T1000 (cell line): Measurements from ENCODE around the gene ETFRF1.

Experiments
- DNase-seq: peaks from one replicate; lab custom pipeline; 2025; ENCODE audit warnings: mixed read lengths; lab: John Stamatoyannopoulos, UW

The ETFRF1 gene, protein sequence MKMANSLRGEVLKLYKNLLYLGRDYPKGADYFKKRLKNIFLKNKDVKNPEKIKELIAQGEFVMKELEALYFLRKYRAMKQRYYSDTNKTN

GRCh38 chr12:25195056-25195971 is at the start of gene ETFRF1, which contains the start of gene DNAI7:
Gene ETFRF1 (plus strand): TSS chr12:25195237. CDS start chr12:25203957, 8,720 bp downstream.
Gene DNAI7 (minus strand): TSS chr12:25195160. CDS start chr12:25195078, 82 bp downstream.
- DNase-seq, result peak; percentile 98

- DNase-seq, result no peak
These were observed 48.4 kb upstream of the ETFRF1 start for GRCh38 chr12:25146686-25147085.

GRCh38 chr12:25151476-25151875 is 43.6 kb upstream of the ETFRF1 start:
- peak; percentile 79 for DNase-seq

GRCh38 chr12:25152055-25152454 is 43.0 kb upstream of the ETFRF1 start:
- DNase-seq, result no peak

- DNase-seq, result no peak
These were observed 39.9 kb upstream of the ETFRF1 start for GRCh38 chr12:25155022-25155576.

- no peak for DNase-seq
These were observed 39.0 kb upstream of the ETFRF1 start for GRCh38 chr12:25156061-25156460.

DNA sequence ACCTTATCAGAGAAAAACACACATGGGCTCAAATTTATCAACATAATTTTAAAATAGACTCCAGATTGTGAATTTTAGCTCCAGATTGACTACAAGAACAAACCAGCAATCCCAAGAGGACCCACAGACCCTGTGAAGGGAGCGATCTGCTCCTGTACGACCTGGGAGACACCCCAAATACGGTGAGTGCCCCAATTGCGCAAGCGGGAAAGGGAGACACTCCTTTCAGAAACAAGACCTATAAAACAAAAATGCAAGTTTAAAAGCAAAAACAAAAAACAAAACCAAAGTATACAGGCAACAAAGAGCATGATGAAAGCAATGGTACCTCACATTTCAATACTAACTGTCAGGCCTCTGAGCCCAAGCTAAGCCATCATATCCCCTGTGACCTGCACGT is 32.2 kb upstream of the ETFRF1 start:
- no peak for DNase-seq

DNA sequence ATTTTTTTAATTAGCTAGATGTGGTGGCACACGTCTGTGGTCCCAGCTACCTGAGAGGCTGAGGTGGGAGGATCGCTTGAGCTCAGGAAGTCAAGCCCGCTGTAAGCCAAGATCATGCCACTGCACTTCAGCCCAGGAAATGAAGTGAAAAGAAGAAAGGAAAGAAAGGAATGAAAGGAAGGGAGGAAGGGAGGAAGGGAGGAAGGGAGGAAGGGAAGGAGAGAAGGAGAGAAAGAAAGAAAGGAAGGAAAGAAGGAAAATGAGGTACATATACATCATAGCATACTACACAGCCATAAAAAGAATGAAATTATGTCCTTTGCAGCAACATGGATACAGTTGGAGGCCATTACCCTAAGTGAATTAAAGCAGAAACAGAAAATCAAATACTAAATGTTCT is 12.3 kb upstream of the ETFRF1 start:
- no peak for DNase-seq

GRCh38 chr12:25184132-25184531 is 10.9 kb upstream of the ETFRF1 start:
- no peak for DNase-seq

DNA sequence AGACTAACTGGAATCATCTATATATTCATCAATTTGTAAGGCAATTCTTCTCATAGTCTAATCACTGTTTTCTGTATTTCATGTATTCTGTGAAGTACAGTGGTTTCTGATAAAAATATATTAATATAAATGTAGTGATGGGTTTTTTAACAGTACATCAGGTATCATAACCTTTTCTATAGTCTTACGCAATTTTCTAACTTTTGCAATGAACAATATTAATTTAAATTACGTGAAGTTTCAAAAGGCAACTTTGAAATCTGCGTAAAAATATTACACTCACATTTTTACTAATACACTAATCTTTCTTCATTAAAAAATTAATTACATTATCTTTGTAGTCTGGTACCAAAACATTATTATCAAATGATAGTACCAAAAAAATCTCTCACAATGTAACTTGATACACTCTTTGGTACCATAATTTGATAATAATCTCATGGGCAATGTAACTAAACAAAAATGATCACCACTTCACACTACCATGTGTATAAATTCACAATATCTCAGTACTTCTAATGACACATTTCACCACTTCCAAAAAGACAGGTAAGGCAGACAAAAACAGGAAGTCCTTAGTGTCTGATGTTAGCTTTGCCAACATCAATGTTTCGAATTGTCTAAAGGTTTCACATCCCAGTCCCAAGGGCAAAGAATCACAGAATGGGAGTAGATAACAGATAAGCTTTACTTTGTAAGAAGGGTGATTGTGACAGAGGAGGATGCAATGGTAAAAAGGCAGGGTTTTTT is 8.8 kb upstream of the ETFRF1 start:
- DNase-seq, result no peak

DNA sequence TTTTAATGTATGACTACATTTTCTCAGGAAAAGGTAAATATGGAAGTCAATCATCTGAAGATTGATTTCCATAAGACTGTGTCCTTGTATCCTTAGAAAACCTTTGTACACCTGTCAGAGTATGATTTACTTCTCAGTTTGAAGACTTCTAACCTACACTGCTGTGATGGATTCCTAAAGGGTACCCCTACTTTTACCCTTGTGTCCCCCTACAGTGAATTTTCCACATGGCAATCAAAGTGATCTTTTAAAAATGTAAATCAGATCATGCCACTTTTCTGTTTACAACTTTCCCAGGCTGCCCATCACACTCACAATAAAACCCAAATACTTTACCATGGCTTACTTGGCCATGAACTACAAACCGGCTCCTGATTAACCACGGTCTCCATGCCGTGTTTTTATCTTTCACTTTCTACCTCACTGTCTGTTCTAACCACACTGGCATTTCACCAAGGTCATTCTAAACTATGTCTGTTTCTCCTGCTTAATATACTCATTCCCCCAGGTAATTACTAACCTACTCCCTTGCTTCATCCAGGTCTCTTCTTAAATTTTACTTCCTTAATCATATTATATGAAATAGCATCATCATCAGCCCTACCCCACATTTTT is 8.1 kb upstream of the ETFRF1 start:
- DNase-seq, result no peak

GRCh38 chr12:25187781-25188180 is 7.3 kb upstream of the ETFRF1 start:
- DNase-seq, result no peak

GRCh38 chr12:25189656-25190055 is 5.4 kb upstream of the ETFRF1 start:
- DNase-seq, result no peak

- DNase-seq, result no peak
These were observed 4.2 kb upstream of the ETFRF1 start for GRCh38 chr12:25190793-25191192.

GRCh38 chr12:25194214-25194613 is 823 bp upstream of the ETFRF1 start:
- no peak for DNase-seq

DNA sequence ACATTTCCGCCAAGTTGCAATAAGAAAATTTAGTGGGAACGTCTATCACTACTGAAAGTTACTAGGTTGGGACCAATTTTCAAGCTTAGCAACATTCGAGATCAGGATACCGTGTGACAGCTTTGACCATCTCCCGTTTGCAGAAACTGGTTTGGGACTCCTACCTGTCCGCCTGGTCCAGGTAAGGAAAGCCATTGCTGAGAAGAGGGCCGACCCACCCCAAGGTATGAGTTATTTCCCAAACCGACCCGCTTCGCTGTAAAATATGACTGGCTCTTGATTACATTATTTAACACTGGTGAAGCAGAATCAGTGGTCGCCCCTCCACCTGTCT is 348 bp upstream of the ETFRF1 start:
- DNase-seq, result no peak

DNA sequence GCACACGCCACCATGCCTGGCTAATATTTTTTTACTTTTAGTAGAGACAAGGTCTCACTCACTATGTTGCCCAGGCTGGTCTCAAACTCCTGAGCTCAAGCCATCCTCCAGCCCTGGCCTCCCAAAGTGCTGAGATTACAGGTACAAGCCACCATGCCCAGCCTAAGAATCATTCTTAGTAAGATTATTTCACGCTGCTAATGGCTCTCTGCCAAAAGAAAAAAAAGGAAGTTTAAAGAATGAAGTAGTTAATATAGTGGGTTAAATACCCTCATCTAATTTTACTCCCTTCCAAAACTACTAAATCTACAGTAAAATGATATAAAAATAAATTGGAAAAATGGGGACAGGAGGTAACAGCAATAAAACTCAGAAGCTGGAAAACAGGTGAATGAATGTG is 2.6 kb downstream of the ETFRF1 start:
- DNase-seq, result no peak

DNA sequence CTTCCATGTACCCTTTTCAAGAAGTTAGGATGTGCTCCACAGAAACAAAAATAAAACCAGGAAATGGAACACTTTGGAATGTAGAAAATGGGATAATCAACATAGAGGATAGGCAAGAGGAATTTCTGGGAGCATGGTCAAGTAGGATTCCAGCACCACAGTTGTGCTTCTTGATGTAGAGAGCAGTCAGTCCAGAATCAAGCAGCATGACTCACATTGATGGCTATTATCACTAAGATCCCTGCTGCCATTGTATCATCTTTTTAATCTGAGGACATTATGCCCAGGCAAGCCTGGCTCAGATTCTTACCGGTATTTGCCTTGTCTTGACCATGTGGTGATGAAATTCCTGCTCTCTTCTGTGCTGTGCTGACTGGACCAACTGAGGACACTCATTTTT is 5.7 kb downstream of the ETFRF1 start:
- no peak for DNase-seq

GRCh38 chr12:25202137-25202536 is 7.1 kb downstream of the ETFRF1 start:
- DNase-seq, result no peak

DNA sequence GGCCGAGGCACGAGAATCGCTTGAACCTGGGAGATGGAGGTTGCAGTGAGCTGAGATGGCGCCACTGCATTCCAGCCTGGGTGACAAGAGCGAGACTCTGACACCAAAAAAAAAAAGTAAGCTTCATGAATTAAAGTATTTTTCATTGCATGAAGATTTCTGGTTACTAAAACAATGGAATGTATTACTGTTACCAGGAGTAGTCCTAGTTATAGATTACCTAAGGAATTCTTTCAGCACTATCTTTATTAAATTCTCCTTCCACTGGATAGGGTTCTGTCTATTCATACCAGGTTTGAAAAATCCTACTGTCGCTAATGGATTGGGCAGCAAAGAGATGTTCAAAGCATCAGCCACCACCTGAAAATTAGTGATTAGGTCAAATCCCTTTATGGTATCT is 12.4 kb downstream of the ETFRF1 start:
- DNase-seq, result no peak

- no peak for DNase-seq
These were observed 12.8 kb downstream of the ETFRF1 start for GRCh38 chr12:25207846-25208245.

DNA sequence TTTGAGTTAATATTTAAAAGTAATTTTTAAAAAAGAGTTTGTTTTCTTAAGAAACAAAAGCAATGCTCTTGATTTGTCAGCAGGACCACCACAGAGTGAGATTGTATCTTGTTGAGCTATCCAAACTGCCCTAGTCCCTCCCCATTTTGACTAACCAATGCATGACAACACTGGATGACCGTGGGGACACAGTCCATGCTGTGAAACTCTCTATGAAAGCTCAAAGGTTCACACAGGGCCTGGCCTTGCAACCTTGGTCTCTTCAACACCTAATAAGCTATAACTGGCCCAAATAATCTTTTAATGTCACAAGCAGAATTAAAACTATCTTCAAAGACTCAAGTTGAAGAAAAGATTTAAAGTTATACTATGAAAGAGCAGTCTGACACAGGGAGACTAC is 13.5 kb downstream of the ETFRF1 start:
- no peak for DNase-seq
